ENCODE results near the gene MRPS27. TPM values are rescaled to one million over a fixed set of nuclear protein-coding genes. Genes with fewer than 3 reads are reported as not detected.

The MRPS27 gene
- total RNA-seq, 4 donors from 2014 or later, result 14.3 to 34.7 (median 27.9) TPM

DNA sequence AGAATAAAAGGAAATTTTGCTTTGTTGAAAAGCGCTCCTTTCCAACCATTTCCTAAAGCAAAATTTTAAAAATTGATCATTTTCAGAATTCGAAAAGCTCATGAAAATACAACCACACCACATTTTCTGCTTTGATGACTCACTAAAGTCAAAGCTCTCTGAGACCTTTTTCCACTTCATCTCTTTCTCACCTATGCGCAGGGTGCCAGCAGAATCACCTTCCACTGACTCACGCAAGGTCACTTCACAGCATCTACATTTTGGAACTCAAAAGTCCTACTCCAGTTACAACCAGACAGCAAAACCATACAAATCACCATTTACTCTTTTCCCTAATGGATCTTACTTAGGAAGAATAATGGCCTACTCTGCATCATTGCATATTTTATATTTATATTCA is 106.6 kb downstream of the MRPS27 start:
- Histone ChIP-seq H3K27me3 (no peaks in the 10 kb centered on the region), H3K4me3 (no peak overlapping the region), H3K4me1 (peaks cover 0 to 11% (median 7%) of the 10 kb centered on the region in 4 donors), H3K9me3 (no peaks in the 10 kb centered on the region), H3K27ac (no peak overlapping the region), H3K36me3 (no peaks in the 10 kb centered on the region)
- TF ChIP-seq EP300 (IDR thresholded peaks at IDR 0.05; ENCODE audit: low read depth), result no peak
- no peak for TF ChIP-seq POLR2AphosphoS5 (IDR thresholded peaks at IDR 0.05)
- TF ChIP-seq CTCF (IDR thresholded peaks at IDR 0.05), result no peak
- no peak for TF ChIP-seq POLR2A (IDR thresholded peaks at IDR 0.05)
- DNase-seq, result no peak
- in situ Hi-C loops (cut with MboI; ENCODE audit: low pct_ligation_motif_present in 1 of 4, low pct_unique_long_range_greater_than_20kb in 1 of 4, low sequenced_read_pairs in 3 of 4) (no loop called here), intact Hi-C loops (cut with DNase I; ENCODE audit: low total_unique reads) (loop anchor here (5.0 kb wide), 1 partner anchor 1744 kb away; no protein-coding TSS in a partner anchor)
- 94 to 97% methylated on average over 4 of the region's 4 CpGs for WGBS, 2 donors (ENCODE audit: low coverage in 1 of 2)

DNA sequence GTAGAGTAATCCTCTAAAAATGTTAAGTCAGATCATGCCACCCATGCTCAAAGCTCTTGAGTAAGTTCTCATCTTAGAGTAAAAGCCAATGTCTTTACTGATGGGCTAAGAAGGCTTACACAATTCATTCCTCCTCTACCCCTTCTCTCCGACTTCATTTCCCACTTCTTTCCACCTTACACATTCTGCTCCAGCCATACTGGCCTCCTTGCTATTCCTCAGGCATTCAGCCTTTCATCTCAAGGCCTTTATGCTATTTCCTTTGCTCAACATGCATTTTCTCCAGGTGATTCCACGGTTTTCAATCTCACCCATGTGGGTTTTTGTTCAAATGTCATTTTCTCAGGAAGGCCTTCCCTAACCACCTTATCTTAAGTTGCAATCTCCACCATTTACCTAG is 107.9 kb downstream of the MRPS27 start:
- in situ Hi-C loops (cut with MboI; ENCODE audit: low pct_ligation_motif_present in 1 of 4, low pct_unique_long_range_greater_than_20kb in 1 of 4, low sequenced_read_pairs in 3 of 4) (no loop called here), intact Hi-C loops (cut with DNase I; ENCODE audit: low total_unique reads) (loop anchor here (5.0 kb wide), 1 partner anchor 1745 kb away; no protein-coding TSS in a partner anchor)
- no peak for TF ChIP-seq POLR2A (IDR thresholded peaks at IDR 0.05)
- TF ChIP-seq EP300 (IDR thresholded peaks at IDR 0.05; ENCODE audit: low read depth), result no peak
- TF ChIP-seq POLR2AphosphoS5 (IDR thresholded peaks at IDR 0.05), result no peak
- no peak for TF ChIP-seq CTCF (IDR thresholded peaks at IDR 0.05)
- Histone ChIP-seq H3K4me3 (no peak overlapping the region), H3K27me3 (no peaks in the 10 kb centered on the region), H3K27ac (no peak overlapping the region), H3K36me3 (no peaks in the 10 kb centered on the region), H3K9me3 (no peaks in the 10 kb centered on the region), H3K4me1 (peaks cover 0 to 11% (median 7%) of the 10 kb centered on the region in 4 donors)
- DNase-seq, result no peak
- WGBS, 2 donors (ENCODE audit: low coverage in 1 of 2), result 99 to 100% methylated on average over 1 to 2 of the region's 2 CpGs

DNA sequence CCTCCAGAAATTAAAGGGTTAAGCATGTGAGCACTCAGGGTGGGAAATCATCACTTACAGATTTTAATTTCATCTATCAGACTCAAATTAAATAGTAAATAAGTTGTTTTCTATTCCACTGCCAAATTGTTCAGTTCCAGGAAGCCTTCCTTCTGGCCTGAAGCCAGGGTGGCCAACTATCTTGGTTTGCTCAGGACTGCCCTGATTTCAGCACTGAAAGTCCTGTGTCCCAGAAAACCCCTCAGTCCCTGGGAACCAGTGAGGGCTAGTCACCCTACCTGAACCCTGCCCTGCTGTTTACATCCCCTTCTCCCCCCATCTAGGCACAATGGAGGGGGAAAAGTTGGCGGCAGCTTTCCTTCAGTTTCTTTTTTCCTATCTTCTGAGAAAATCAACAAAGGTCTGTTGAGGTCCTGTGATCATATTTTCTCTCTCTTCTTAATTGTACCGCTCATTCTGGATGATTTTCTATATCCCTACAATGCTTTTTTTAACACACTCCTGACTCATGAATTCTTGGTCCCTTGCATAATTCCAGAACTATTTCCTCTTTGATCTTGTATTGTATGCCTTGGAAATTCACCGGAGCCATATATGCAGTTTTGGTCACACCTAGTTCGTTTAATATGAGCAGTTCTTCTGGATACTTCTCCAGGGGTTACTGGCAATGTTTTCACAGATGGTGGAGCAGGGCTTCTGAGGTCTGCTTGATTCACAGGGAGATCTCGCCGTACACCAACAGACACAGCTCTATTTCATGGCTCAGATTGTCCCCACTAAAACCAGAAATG is 109.0 kb downstream of the MRPS27 start:
- intact Hi-C loops (cut with DNase I; ENCODE audit: low total_unique reads), result loop anchor here (5.0 kb wide), 1 partner anchor 1746 kb away; no protein-coding TSS in a partner anchor
- in situ Hi-C loops (cut with MboI; ENCODE audit: low pct_ligation_motif_present in 1 of 4, low pct_unique_long_range_greater_than_20kb in 1 of 4, low sequenced_read_pairs in 3 of 4), result no loop called here

More for the DNA sequence above, 109.0 kb downstream of the MRPS27 start:
- no peak for TF ChIP-seq POLR2A (IDR thresholded peaks at IDR 0.05)
- no peak for TF ChIP-seq POLR2AphosphoS5 (IDR thresholded peaks at IDR 0.05)
- no peak for TF ChIP-seq EP300 (IDR thresholded peaks at IDR 0.05; ENCODE audit: low read depth)
- TF ChIP-seq CTCF (IDR thresholded peaks at IDR 0.05), result no peak
- Histone ChIP-seq H3K9me3 (no peaks in the 10 kb centered on the region), H3K4me1 (peaks cover 0 to 11% (median 7%) of the 10 kb centered on the region in 4 donors), H3K27ac (peak overlapping the region in 2 of 4 donors; percentile 23 to 44), H3K4me3 (no peak overlapping the region), H3K27me3 (no peaks in the 10 kb centered on the region), H3K36me3 (no peaks in the 10 kb centered on the region)
- DNase-seq, result peak; percentile 23
- 70 to 72% methylated on average over 2 to 6 of the region's 6 CpGs for WGBS, 2 donors (ENCODE audit: low coverage in 1 of 2)

All from transverse colon (tissue), 4 donors.